Measurements from ENCODE around the gene RBM34.

Gene RBM34

DNA sequence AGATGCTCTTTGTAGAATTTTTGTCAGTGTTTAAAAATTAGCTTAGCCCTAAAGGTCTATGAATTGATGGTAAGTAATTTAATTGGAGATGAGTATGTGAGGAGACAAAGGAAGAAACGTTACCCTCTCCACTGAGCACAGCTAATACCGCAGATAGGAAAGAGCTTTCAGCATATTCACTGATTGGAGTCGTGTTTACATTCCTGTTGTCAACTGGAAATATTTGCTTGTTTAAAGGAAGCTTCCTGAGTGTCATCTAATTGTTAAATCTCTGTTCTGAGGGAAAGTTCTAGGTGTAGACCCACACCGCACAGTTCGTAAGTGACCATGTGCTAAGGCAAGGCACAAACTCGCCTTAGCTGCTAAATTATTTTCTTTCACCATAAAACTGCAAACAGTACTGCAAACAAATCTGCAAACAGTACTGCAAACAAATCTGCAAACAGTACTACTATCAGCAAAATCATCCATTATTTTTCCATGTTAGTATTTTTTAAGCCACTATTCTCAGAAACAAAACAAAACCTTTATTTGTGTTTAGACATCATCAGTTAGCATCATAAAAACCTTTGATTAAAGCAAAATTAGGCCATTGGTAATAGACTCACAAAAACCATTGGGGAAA, 65.0 kb downstream of the RBM34 start:
- intact Hi-C loops (cut with DNase I): no loop called here
- DNase-seq: no peak

GRCh38 chr1:235093696-235094592, 67.1 kb downstream of the RBM34 start:
- DNase-seq: peak in 9 of 10 donors; percentile 73 to 96 (median 82)
- intact Hi-C loops (cut with DNase I): loop anchor here (5.0 kb wide), 1 partner anchor 607 kb away; no protein-coding TSS in a partner anchor

- intact Hi-C loops (cut with DNase I): loop anchor here (5.0 kb wide), 1 partner anchor 606 kb away; no protein-coding TSS in a partner anchor
- DNase-seq: peak in 7 of 10 donors; percentile 47 to 95 (median 68)
Measured at GRCh38 chr1:235093013-235093695, 67.9 kb downstream of the RBM34 start.

- intact Hi-C loops (cut with DNase I): loop anchor here (5.0 kb wide), 1 partner anchor 605 kb away; no protein-coding TSS in a partner anchor
- DNase-seq: peak in 1 of 10 donors; percentile 31
Measured at GRCh38 chr1:235092415-235092814, 68.6 kb downstream of the RBM34 start.

GRCh38 chr1:235092045-235092406, 69.0 kb downstream of the RBM34 start:
- peak in 1 of 10 donors; percentile 22 for DNase-seq
- intact Hi-C loops (cut with DNase I): loop anchor here (5.0 kb wide), 1 partner anchor 605 kb away; no protein-coding TSS in a partner anchor

- intact Hi-C loops (cut with DNase I): loop anchor here (5.0 kb wide), 1 partner anchor 604 kb away; no protein-coding TSS in a partner anchor
- peak in 1 of 10 donors; percentile 29 for DNase-seq
Measured at GRCh38 chr1:235091319-235092044, 69.6 kb downstream of the RBM34 start.

GRCh38 chr1:235090406-235091069, 70.5 kb downstream of the RBM34 start:
- intact Hi-C loops (cut with DNase I): loop anchor here (5.0 kb wide), 1 partner anchor 603 kb away; no protein-coding TSS in a partner anchor
- DNase-seq: peak in 1 of 10 donors; percentile 62

- intact Hi-C loops (cut with DNase I): loop anchor here (10.0 kb wide), 1 partner anchor 244 kb away; no protein-coding TSS in a partner anchor
- DNase-seq: peak in 1 of 10 donors; percentile 27
Measured at GRCh38 chr1:235088907-235089306, 72.1 kb downstream of the RBM34 start.

GRCh38 chr1:235088430-235088829, 72.6 kb downstream of the RBM34 start:
- intact Hi-C loops (cut with DNase I): loop anchor here (10.0 kb wide), 1 partner anchor 244 kb away; no protein-coding TSS in a partner anchor
- peak in 1 of 10 donors; percentile 13 for DNase-seq

DNA sequence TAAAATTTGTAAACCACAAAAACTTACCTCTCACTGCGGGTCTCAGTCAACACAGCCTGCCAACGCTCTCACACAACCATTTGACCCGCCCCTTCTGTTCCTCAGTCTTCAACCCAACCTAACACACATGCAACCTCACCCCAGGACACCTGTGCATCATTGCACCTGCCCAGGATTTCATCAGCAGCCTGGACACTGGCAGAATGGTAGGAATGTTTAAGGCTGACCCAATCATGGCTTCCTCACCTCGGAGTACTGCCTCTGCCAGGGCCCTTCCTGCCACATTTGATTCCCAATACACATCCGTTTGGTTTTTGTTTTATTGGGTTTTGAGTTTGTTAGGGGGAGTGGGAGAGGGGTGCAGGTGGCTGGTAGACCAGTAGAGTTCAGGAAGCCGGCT, 73.1 kb downstream of the RBM34 start:
- intact Hi-C loops (cut with DNase I): loop anchor here (10.0 kb wide), 1 partner anchor 243 kb away; no protein-coding TSS in a partner anchor
- DNase-seq: peak in 2 of 10 donors; percentile 27 to 70

DNA sequence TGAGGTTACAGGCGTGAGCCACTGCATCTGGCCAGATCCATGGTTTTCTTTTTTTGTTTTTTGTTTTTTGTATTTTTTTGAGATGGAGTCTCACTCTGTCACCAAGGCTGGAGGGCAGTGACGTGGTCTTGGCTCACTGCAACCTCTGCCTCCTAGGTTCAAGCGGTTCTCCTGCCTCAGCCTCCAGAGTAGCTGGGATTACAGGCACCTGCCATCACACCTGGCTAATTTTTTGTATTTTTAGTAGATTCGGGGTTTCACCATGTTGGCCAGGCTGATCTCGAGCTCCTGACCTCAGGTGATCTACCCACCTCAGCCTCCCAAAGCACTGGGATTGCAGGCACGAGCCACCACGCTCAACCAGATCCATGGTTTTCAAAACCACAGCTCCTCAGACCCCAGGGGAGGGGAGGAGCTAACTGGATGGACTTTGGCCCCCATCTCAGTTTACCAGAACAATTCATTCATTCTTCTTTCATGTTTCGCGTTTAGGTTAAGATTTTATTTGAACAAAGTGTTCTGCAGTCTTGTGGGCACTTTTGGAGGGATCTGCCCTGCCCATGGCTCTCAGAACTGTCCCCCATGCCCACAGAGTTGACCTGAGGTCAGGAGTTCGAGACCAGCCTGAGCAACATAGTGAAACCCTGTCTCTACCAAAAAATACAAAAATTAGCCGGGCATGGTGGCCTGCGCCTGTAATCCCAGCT, 75.5 kb downstream of the RBM34 start:
- intact Hi-C loops (cut with DNase I): loop anchor here (2.0 to 10.0 kb wide), 2 partner anchors 241 to 587 kb away; no protein-coding TSS in a partner anchor
- peak in 2 of 10 donors; percentile 22 to 50 for DNase-seq

Data from posterior cingulate gyrus (tissue), 11 donors.